GM21367 (cell line): ENCODE data around the gene TSC22D1.

Source experiments
- ATAC-seq: cut with Tn5 transposase; IDR thresholded peaks from one replicate; pipeline ENCODE4 v1.9.1; 2021; ENCODE audit not compliant: unreplicated experiment

The TSC22D1 gene

DNA sequence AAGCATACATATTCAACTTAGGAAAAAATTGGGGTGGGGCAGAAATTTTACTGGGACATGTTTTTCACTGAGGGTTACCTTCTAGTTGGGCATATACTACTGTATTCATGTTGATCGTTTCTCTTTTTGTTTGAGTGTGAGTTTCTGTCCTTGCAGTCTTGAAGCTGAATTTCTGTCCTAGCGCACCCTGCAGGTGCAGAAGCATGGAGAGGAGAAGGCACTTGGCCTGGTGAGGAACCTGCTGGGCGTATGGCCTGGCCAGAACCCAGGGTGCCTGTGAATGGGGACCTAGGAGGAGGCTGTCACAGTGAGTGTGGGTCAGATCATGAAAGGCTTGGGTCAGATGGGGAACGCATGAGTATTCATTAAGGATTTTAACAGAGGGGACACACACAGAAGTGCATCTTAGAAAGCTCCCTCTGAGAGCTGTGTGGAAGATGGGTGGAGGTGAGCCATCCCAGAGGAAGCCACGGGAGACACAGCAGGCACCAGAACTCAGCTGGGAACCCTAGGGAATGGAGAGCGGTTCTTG is 165.7 kb downstream of the TSC22D1 start:
- no peak for ATAC-seq

DNA sequence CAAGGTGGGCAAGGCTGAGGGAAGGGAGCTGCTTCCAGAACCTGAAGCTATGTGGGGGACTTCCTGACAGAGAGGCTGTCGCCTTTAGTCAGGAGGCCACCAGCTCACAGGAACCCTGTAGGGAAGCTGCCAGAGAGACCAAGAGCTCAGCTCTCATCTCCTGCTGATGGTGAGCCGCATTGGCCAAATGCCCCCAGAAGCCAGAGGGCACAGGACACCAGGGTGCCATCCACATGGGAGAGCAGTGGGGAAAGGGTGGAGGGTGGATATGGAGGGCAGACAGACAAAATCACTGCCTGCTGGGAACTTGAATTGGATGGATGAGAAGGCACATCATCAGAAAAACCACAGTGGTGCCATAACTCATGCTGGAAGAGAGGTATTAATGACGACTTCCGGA is 166.5 kb downstream of the TSC22D1 start:
- ATAC-seq = no peak

DNA sequence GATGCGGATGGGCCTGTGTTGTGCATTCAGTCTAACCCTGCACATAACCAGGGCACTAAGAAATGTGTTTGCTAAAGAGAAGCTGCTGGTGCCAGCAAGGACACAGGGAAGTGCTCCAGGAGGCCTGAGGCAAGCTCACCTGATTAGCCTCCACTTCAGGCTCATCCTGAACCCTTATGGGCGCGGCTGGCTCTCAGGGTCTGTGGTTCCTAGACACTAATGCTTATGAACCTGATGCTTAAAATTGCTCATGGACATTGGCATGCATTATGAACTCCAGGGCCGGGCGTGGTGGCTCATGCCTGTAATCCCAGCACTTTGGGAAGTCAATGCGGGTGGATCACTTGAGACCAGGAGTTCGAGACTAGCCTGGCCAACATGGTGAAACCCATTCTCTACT is 168.2 kb downstream of the TSC22D1 start:
- ATAC-seq = no peak

DNA sequence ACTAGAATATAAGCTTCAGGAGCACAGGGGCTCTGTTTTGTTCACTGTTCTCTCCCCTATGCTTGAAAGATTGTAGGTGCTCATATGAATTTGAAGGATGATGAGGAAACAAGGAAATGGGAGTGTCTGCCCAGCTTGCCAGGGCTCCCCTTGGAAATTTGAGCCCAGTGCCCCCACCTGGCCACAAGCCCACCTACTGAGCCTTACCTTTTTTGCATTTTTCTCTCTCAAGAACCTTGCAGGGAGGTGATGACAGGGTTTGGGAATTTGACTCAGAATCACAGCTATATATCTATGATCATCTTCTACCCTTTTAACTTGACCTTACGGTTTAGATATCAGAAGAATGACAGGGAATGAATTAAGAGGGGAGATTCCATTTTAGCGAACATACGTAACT is 168.8 kb downstream of the TSC22D1 start:
- no peak for ATAC-seq

DNA sequence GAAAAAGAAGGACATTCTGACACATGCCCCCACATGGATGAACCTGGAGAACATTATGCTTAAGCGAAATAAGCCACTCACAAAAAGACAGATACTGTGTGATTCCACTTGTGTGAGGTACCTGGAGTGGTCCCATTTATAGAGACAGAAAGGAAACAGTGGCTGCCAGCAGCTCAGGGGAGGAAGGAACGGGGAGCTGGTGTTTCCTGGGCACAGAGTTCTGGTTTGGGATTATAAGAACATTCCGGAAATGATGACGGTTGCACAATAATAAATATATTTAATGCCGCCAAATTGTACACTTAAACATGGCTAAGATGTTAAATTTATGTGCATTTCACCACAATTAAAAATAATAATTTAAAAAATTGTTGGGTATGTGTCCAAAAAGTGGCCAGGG is 169.5 kb downstream of the TSC22D1 start:
- no peak for ATAC-seq

DNA sequence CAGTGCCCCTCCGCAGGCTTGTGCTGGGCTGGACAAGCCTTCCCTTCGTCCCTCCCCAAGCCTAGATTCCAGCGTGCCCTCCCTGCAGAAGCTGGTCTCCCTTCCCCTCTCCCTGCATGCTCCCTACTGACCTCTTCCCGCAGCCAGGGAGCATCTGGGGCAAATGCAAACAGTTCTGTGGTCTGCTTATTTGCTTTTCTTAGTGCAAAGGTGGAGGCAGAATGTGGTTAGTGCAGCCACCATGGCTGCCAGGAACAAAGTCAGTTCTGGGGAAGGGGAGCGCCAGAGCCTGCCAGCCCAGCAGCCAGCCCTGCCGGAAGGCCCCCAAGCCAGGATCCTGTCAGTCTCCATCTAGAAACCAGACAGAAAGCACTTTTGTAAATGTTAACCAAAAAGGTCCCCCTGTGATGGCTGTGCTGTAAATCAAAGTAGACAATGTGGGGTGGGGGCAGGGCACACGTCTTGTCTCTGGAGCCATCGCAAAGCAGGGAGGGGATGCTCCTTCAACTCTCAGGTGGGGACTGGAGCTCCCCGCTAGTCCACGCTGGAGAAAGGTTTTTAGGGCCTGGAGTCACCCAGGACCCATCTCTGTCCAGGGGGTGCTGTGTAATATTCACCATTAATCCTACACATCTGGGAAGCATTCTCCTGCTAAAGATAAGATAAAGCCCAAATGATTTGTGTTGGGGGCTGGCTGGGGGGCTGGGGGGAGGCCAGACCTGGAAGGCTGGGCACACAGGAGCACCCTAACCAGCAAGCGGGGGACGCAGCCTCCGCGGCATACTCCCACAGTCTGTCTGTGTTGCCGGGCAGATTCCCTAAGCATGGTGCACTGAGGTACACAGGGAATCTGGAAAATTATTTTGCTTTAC is 171.6 kb downstream of the TSC22D1 start:
- ATAC-seq = no peak

DNA sequence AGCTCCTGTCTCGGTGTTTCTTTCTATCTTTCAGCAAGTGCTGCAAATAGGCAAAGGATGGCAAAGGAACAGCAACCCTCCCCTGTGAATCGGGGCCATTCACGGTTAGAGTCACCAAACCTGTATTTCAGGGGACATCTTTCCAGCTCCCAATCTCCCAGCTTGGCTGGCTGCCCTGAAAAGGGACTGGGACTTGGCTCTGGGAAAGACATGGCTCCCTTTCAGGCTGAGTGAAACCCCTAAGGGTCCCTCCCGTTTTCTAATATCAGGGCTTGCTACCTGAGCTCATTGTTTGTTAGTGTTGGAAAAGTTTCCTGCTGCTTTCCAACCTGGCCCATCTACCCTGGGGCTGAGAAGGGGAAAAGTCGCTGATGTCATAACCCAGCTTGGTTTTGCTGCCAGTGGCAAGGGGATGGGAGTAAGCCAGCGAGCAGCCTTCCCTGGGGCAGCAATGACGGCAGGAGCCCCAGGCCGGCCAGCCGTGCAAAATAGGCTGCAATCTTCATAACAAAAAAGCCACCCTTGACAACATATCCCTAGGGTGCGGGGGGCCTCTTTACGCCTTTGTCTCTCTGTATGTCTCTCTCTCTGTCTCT is 172.6 kb downstream of the TSC22D1 start:
- ATAC-seq = no peak

DNA sequence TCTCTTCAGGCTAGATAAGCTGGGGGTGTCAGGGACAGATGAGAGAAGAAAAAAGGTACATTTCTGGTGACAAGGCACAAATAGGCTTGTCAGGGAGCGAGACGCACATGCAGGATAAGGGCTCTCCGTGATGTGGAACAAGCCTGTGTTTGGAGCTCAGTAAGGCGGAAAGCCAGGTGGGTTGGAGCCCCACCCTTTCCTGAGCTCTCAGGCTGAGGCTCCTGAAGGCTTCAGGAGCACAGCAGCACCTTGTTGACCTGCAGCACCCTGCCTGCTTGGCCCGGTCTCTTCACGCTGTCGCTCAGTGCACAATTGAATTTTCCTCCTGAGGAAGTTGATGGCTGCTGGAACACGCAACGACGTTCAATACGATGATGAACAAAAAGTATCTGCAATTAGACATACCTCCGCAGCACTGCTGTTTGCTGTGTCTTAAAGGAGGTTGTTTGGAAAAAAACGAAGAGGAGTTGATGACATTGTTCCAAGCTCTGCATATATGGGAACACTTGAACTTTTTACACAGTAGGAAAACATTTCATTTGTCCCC is 173.2 kb downstream of the TSC22D1 start:
- no peak for ATAC-seq

DNA sequence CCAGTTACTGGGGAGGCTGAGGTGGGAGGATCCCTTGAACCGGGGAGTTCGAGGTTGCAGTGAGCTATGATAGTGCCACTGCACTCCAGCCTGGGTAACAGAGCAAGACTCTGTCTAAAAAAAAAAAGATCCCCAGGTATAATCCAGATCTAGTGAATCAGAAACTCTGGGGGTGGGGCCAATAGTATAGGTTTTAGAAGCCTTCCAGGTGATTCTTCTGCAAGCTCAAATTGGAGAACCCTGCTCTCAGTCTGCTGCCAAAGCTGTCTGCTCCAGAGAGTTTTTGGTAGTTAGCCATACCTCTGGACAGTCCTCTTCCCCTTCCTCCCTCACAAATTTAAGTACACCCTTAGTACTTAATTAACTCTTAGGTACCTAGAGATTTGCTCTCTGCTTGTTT is 174.6 kb downstream of the TSC22D1 start:
- ATAC-seq = no peak

DNA sequence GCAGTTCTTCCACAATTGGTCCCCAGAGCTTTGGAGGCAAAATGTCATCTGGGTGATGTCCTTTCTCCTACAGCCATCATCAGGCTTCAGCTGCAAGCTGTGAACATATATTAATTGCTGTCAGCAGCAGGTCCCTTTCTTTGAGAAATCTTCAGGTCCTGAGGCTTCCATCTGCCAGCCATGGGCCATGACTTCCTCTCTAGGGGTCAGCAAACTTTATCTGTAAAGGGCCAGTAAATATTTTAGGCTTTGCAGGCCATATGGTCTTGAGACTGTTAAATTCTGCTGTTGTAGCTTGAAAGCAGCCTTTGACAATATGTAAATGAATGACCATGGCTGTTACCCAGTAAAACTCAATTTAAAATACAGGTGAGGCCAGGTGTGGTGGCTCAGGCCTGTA is 175.4 kb downstream of the TSC22D1 start:
- no peak for ATAC-seq

DNA sequence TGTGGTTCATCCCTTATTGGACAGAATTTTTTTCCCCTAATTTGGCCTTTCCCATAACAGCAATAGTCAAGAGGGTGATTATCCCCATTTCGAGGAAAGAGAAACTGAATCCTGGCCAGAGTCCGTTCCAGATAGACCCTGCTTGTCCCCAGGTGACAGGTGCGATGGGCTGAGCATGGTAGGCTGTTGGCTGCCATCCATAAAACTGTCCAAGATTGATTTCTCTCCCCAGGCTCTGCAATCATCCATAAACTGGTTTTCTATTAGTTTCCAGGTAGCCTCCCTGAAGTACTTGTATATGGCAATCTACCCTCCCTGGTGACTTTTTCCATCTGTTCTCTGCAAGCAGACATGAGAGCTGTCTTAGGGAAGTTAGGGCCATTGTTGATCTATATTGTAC is 177.1 kb downstream of the TSC22D1 start:
- ATAC-seq = no peak

DNA sequence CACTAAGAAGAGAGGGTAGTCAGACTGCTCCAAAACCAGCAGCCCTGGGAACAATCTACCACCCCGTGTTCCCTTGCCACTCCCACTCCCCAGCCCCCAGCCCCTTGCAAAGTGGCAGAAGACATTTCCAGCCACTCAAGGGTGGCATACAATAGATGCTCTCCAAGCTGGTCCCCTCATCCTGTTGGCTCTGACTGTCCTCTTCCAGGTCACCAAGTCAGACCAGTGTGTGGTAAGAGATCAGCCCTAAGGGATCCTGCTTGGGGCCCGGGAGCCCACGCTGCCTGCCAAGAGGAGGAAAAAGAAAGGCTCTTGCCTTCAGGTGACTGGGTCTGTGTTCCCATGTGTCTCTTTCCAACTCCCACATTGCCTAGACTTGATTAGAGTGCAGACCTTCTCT is 177.5 kb downstream of the TSC22D1 start:
- ATAC-seq = no peak

DNA sequence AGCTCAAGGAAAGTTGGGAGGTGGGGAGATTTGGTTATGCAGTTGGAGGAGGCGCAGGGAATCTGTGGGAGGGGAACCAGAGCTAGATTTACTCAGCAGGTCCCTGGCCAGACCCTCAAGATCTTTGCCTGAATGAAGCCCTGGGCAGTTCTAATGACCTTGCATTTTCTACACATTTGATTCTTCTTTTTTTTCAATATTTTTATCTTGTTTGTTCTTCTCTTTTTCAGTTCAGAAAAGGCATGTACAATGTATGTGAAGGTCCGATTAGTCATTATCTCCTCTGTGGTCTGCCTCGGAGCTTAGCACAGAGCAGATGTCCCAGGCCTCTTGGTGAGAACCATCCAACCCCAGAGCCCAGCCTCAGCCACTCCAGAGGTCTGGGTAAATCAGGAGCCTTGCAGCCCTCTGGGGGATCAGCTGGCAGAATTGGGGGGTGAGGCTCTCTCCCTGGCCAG is 178.3 kb downstream of the TSC22D1 start:
- ATAC-seq = no peak

DNA sequence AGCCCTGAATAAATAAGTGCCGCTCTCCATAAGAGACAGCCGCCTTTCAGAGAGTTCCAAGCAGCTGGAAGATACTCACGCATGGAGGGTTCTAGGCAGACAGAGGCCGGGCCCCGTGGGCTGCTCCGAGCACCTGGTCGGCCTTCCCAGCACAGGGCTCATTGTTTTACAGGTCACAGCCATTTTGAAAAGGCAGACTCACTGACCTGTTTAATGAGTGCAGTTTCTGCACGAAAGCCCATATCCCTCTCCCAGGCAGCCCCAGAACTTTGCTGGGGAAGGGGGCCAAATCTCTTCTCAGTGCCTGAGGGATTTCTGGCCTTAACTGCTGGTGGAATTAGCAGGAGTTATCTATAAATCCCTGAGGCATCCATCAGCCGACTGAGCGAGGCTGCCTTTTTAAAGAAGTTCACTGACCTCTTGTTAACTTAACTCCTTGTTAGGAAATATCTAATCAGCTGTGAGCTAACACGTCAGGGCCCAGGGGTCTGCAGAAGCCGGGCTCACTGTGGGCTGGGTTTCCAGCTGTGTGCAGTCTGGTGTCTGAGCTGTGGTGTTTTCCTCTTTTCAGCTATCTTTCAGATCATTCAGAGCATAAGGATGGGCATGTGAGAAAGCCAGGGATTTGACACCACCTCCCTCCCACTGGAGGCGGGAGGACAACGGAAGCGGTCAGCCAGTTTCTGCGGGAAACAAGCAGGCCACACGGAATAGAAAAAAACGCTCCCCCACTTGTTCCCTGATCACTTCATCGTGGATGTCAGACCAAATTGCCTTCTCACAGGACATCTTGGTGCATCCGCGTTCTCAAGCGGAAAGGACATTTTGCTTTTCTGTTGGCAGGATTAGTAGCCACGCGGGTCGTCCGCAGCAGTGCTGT is 179.2 kb downstream of the TSC22D1 start:
- no peak for ATAC-seq

DNA sequence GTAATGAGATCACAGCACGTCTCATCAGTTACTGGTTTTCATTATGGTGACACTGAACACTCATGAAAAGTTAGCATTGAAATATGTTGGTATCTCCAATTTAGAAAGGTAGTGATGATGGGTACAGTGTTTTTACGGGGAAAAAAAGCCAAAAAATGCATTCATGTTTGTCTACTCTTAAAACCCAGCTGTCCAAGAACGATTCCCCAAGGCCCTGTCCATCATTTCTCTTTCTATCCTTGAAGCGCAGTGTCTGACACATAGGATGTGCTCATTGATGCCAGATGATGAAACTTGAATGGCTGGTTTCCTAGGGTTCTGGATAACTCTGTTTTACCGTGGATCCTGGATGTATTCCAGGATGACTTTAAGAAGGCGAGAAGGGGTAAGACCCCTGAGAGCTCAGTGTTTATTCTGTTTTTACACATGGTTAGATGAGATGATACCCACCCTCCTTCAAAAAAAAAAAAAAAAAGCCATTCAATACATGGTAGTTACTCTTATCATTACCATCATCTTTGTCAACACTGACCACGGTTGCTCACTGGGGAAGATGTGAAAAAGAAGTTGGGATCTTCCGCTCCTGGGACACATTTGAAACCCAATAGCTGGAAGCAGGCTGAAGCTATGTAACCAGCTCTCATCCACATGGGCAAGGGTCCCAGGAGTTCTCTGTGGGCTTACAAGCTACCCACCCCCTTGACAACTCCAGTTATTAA is 180.0 kb downstream of the TSC22D1 start:
- ATAC-seq = no peak

DNA sequence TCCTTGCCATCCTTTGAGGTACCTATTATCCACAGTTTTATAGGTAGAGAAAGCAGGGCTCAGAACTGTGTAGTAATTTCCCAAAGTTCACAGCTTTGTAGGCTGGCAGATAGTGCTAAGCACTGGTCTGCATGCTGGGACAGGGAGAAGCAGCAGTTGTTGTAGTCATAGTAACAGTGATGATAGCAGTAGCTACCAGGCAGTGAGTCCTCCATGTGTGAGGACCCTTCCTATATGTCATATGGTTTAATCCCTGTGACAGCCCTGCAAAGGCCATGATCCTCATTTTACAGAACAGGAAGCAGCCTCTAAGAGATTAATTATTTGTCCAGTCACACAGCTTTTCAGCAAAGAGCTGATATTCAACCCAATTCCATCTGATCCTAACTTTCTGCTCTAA is 181.5 kb downstream of the TSC22D1 start:
- no peak for ATAC-seq

DNA sequence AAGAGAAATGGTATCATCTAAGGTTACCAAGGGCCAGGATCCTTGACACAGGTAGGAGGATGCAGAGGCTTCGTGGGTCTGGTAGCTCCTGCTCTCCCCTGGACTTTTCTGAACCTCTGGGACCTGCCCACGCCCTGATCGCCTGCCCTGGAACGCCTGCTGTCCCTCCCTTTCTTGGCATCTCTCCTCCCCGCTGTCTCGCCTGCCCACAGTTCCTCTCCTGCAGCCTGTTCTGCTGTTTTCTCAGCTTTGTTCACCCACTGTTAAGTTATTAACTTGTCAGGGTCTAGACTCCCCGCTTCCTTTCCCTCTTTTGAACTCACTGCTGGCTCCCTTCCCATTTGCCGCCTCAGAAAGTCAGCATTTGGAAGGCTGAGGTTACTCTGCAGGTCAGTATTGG is 182.7 kb downstream of the TSC22D1 start:
- no peak for ATAC-seq

DNA sequence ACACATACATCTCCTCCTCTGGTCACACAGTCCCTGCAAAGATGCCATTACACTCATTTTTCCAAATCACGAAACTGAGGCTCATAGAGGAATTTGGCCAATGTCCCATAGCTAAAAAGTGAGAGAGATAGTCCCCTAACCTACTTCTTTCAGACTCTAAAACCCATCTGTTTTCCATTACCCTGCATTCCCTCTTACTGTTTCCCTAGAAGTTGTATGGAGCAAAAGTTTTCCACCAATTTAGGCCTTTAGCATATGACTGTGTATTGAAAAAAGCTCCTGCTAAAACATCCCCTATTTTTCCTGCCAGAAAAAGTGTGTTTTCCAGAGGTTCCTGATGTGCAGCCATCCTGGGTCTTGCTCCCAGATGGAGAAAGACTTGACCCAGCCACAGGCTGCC is 186.3 kb downstream of the TSC22D1 start:
- ATAC-seq = no peak

DNA sequence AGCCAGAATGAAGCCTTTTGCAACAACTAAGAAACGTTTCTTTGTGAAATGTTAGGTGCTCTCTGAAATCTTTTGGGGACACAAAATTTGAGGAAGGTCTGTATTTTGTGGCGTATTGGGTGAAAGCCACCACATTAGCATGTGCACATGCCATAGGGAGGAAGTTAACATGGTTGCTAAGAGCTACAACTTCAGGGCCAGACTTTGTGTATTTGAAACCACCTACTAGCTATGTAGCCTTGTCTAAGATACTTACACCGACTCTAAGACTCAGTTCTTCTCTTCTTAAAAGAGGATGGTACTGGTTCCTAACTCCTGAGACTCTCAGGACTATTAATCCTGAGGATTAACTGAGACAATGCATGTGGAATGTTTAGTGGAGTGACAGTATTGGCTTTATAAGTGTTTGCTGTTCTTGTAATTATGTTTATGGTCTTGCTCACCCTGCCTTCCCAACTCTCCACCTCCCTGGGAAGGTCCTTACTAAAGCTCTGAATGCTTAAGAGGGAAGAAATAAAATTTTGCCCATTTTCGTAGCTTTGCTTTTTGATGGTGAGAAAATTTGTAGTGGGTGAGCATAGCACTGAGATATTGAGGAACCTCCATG is 187.0 kb downstream of the TSC22D1 start:
- no peak for ATAC-seq

DNA sequence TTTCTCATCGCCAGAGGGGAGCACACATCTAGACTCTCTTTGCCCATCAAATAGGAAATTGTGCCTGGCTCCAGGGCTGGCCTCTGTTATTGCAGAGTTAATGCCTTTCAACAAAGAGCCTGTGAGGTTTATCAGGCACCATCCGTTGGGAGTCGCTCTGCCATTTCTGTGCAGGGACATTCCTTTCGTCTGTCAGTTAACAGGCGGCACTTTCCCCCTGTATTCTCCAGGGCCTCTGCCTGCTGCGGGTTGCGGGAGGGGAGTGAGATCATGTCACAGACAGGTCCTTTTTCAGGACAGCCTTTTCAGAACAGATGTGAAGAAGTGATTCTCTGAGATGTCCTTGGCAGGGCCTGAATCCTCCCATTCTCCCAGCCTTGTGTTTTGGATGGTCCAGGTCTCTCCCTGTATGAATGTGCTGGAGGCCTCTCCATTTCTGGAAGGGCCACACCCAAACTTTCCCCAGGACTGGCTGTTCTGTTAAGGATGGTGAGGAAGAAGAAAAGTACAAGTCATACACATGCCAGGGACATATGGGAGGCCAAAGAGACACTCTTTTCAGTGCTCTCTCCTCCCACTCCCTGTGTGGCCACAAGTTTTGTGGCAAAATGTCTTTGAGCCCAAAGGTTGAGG is 187.6 kb downstream of the TSC22D1 start:
- no peak for ATAC-seq
